GM21360 (cell line): ENCODE data around the gene ZNF860.
A peak's percentile ranks its signal among the peaks of the same experiment; 100 is the strongest.

Experiments used
- ATAC-seq: cut with Tn5 transposase; IDR thresholded peaks from one replicate; pipeline ENCODE4 v1.9.1; 2021; ENCODE audit warnings: mild to moderate bottlenecking, moderate library complexity; ENCODE audit not compliant: unreplicated experiment

The ZNF860 gene

DNA sequence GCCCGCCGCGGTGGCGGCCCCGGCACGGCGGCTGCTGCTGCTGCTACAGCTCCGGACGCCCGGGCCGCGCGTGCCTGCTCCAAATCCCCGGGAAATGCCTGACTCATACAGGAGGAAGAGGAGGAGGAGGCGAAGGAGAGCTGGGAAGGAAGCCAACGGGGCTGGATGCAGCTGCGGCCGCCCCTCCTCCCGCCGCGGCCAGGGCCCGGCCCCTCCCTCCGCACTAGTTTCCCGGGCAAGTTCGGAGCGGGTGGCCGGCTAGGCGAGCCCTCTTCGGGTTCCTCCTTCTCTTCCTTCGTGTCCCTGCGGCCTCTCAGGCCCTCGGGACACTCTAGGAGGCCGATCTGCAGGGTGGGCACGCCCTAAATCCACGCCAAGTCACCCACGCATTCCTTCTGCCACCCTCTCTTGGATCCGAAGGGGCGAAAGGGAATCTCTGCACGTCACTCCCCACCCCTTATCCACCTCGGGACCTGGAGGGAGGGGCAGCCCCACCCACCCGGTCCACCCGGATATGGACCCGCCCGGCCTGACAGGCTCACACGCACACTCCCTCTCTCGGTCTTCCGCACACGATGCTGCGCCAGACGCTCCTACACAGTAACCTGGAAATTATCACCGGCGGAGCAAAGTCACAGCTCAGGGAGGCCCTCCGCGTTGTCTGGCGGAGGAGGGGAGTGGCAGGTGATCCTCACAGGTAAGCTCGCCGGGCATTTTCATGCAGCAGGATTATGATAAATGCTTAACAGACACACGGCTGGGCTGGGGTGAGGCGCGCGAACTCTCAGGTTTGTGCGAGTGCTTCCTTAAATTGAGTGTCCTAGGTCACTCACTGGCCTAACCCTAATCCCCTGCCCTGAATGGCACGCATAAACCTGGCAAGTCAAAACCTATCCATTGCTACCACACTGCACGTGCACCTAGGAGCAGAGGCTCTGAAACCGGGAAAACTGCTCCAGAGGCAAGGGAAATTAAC, at the start of gene ZNF860, which contains the start of gene OSBPL10:
ZNF860 (plus strand) TSS at position 545 of the 976 bp plus-strand sequence. CDS start 7,330 bp downstream, outside the sequence.
OSBPL10 (minus strand) TSS at position 57 of the 976 bp plus-strand sequence. CDS start 83 bp downstream, outside the sequence.
- ATAC-seq = no peak

DNA sequence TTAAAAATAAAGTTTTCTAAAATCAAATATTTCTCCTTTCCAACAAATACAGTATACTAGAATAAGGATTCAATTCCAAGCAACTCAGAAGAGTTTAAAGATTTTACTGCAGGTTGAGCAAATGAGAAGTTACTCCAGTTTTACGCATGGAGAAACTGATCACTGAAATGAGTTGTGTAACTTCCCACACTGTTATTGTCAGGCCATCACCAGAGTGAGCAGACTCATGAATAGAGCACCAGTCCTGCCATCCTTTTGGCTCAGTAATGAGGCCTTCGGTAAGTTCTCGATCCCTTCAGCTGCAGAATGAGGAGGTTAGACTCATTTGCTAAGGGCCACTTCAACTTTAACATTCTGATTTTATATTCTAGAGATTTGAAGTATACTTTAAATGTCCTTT, 48.6 kb upstream of the ZNF860 start:
- no peak for ATAC-seq

DNA sequence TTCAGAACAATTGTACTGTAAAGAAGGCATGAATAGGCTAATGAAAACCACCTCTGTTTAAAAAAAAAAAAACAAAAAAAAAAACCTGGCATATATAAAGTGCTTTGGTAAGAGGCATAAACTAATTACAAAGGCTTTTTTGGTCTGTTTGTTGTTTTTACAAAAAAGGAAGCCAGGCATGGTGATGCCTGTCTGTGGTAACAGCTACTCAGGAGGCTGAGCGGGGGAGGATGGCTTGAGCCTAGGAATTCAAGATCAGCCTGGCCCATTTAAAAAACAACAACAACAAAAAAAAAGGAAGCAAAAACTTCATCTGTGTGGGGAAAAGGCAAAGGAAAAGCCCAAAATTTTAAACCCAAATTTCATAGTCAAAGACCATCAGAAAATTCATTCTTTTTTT, 47.5 kb upstream of the ZNF860 start:
- no peak for ATAC-seq

DNA sequence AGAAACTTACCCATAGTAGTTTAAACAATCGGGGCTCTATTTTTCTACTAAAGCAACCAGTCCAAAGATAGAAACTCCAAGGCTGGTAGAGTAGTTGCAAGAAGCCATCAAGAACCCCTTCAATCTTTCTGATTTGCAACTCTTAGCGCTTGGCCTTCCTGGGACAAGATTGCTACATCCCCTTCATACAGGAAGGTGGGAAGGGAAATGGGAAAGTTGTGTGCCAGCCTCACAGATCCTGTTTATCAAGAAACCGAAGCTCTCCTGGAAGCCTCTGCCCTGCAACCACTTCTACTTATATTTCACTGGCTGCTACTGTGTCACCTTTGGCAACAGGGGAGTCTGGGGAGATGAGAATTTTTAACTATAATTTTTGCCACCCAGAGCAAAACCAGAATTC, 46.7 kb upstream of the ZNF860 start:
- no peak for ATAC-seq

DNA sequence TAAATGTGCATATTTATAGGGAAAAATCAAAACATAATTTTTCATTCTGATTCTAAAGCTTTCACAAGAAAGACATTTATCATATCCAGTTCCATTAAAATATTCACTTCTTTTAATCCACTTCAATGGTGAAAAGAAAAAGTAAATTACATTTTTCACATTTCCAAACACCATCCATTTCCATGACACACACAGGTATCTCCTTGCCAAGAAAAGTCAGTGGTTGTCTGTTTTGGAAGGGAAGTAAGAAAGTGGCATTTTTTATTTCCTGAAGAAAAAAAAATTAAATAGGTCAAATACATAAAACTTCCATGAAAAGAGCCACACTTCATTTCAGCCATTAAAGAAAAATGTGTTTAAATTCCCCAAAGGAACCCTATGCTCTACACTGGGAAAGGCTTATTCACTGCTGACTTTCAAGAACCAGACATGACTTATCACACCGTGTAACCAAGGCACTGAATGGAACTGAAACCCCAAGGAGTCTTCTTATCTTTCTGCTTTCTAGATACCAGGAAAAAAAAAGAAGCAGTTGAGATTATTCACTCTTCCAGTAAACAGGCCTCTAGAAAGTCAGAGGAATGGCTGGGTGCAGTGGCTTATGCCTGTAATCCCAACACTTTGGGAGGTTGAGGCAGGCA, 45.0 kb upstream of the ZNF860 start:
- ATAC-seq = no peak

DNA sequence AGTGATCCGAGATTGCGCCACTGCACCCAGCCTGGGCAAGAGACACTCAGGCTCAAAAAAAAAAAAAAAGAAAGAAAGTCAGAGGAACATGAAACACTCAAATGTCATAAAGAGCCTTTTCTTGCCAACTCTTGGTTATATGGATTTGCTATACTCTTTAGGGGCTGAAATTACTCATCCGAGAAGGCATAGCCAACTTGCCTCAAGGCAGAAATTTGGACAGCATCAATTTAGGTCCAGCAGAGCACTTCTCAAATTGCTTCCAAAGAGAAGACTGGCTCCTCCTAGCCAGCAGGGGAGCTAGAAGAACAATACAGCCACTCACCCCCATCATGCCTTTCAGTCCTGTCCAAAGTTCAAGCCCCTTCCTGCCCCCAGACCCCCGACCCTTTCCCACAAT, 44.3 kb upstream of the ZNF860 start:
- no peak for ATAC-seq

DNA sequence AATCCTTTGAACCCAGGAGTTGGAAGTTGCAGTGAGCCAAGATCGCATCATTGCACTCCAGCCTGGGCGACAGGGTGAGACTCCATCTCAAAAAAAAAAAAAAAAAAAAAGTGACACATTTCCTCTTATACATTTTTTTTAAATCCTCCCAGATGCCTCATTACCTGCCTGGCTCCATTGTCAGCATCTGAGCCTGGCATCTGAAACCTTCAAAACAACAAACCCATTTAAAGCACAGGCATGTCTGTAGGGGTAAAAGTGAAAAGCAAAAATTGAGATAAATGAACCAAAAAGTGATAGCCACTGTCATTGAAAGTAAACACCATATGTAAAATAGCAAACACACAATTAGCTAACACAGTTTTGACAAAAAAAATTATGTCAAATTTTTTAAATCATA, 39.1 kb upstream of the ZNF860 start:
- ATAC-seq = no peak

DNA sequence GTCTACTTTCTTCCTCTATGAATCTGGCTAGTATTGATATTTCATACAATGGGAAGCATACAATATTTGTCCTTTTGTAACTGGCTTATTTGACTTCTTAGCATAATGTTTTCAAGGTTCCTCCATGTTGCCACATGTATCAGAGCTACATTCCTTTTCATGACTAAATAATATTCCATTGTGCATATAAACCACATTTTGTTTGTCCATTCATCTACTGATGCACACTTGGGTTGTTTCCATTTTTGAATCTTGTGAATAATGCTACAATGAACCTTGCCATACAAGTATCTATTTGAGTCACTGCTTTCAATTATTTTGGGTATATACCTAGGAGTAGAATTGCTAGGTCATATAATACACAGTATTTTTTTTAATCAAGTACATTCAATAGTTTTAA, 38.5 kb upstream of the ZNF860 start:
- no peak for ATAC-seq

DNA sequence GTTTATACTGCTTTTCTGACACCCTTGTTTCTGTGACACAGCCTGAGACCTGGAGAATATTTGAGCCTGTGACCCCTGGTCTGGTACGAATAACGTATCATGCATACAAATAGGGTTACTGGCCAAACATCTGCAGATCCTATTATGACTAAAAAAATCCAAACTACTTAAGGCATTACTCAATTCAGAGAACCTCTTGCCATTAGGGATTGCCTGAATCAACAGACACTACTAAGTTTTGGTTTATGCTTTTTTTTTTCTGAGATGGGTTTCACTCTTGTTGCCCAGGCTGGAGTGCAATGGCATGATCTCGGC, 35.9 kb upstream of the ZNF860 start:
- ATAC-seq = no peak

DNA sequence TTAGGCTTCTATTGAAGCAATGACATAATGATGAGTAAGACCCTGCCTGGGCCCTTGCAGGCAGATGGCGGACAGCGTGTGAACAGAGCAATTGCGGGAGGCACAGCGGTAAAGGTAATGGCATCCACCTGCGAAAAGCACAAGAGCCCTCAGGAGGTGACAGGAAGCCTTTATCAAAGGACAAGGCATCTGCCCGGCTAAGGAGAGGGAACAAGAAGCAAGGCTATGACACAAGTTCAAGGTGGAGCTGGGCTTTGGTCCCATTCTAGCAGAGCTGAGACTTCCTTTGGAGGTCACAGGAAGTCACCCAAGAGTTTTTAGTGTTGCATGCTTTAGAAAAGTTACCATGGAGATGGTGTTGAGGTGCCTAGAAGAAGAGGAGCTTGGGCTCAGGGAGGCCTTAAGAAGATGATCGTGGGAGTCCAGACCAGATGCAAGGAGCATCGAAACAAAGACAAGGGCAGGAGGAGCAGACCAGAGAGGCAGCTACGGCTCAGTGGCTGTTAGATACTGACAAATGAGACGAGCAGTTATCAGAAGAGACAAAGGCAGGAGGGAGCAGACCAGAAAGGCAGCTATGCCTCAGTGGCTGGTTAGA, 35.0 kb upstream of the ZNF860 start:
- peak; percentile 65 for ATAC-seq

DNA sequence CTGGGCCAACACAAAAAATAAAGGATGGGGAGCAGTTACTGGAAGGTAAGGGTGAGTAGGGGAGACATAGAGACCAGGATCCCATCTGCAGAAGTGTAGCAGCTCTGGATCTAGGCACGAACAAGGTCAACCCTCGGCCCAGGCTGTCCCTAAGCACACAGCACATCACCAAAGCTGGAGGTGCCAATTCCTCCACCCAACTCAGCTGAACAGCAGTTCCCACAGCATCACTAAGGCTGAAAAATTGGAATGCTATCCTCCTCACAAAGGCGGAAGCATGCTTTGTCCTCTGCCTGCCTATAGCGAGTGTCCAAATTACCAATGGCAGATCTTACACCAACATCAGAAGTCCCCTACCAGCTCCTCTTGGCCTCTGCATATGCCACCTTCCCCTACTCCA, 34.4 kb upstream of the ZNF860 start:
- no peak for ATAC-seq

DNA sequence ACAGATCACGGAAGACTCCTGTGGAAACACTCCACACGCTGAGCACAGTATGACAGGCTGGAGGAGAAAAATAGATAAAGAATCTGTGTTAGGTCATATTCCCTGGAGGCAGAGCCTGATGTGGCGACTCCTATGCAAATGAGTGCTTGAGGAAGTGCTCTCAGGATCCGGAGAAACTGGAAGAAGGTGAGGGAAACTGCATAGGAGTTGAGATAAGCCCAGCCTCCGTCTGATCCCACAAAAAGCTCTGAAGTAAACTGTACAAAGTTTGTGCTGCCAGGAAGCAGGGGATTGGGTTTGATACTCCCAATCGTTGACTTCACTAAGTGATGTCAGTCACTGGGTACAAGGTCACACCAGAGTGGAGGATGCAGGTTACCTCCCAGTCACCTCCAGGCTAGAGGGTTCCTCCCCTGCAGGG, 33.9 kb upstream of the ZNF860 start:
- ATAC-seq = no peak

DNA sequence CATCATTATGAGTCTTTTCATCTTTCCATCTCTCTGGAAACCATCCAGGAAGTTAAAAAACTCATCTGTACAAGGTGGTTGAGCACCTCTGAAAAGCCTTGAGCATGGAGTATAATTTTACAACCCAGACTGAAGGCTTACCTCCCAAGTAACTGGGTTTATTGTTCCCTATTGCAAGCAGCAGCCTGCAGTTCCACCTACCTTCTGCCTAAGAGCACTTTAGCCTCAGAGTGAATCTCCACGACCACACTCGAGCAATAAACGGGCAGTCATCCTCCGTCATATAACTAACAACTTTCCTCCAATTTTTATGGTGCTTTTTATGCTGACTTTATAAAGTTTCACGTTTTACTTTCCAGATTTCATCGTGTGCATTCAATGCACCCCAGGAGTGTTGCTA, 33.3 kb upstream of the ZNF860 start:
- no peak for ATAC-seq

DNA sequence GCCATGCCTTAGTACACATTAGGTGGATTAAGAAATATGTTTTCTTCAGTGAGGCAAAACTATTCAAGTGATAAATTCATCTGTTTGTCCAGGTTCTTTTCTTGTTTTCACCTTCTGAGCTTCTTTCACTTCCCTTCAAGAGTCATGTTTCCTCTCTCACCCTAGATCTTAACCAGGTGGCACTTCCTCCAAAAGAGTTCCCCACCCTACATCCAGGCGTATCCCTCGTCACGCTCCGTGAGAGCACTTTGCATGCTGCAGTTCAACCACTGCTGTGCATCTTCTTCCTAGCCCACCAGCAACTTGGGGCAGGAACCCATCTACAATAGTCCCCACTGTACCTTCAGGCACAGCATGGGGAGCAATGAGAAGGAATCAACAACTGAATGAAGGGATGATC, 29.3 kb upstream of the ZNF860 start:
- ATAC-seq = peak; percentile 84

DNA sequence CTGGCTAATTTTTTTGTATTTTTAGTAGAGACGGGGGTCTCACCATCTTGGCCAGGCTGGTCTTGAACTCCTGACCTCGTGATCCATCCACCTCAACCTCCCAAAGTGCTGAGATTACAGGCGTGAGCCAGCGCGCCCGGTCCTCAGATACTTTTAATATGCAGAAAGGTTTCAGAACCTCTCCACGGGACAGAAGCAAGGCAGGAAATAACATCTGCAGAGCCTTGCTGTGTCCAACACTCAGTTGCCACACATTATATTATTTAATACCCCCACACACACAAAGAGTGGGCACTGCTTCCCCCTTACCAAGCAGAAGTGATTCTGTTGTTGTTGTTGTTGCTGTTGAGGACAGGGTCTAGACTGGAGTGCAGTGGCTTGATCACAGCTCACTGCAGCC, 28.5 kb upstream of the ZNF860 start:
- no peak for ATAC-seq

DNA sequence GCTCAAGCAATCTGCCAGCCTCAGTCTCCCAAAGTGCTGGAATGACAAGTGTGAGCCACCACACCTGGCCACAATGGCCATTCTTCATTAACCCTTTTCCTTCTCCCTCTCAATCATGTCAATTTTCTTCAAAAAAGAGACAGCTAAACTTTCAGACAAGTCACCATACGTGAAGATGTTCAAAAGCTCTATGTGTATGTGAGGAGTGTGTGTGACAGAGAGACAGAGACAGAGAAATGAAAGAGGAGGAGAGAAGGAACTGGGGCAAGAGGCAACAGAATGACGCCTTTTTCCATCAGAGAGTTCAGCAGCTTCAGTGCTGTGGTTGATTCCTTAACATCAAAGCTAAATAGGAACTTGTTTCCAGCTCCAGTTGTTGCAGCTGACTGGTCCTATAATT, 27.9 kb upstream of the ZNF860 start:
- no peak for ATAC-seq

DNA sequence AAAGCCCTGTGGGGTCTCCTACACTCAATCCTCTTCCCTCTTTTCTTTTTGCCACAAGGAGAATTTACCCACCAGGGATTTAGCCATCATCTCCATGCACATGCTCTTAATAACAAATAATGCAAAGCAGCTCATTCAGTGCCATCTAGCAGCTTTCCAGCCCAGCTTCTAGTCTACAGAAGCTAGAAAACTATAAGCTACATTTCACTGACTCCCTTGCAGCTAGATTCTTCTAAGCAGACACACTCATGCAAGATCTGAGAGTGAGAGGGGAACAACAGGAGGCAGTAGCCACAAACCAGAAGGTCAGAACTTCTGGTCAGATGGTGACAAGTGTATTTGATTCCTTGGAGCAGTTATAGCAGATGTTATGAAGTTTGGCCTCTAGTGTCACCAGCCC, 26.0 kb upstream of the ZNF860 start:
- ATAC-seq = no peak

DNA sequence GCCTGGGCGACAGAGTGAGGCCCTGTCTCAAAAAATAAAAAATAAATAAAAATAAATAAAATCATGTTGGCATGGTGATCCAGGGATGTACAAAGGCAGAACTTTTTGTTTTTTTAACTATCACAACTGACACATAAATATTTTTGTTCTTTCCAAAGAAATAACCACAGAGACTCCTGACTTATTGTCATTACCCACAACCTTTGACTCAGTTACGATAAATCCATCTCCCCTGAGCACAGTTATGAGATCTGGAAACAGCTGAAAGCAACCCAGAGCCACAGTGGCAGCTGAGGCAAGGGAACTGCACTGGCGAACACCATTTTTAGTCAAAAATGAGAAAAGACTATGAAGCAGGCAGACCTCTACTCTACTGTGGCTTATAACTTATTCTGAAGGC, 24.4 kb upstream of the ZNF860 start:
- no peak for ATAC-seq

DNA sequence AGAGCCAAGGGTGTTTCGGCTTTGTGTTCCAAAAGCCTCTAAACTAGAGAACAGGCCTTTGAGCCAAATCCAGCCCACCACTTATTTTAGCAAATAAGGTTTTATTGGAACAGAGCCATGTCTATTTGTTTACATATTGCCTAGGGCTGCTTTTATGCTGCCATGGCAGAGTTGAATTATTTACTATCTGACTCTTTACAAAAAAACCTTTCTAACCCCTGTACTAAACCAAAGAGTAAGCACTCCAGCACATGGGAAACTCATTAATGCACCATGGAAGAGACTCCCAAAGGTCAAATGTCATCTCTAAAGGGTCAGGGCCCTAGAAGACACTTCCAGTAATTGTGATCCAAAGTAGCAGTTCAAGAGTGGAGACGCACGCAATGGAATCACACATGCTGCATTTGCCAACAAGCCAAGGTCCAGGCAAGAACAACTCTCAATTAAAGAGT, 22.8 kb upstream of the ZNF860 start:
- ATAC-seq = no peak

DNA sequence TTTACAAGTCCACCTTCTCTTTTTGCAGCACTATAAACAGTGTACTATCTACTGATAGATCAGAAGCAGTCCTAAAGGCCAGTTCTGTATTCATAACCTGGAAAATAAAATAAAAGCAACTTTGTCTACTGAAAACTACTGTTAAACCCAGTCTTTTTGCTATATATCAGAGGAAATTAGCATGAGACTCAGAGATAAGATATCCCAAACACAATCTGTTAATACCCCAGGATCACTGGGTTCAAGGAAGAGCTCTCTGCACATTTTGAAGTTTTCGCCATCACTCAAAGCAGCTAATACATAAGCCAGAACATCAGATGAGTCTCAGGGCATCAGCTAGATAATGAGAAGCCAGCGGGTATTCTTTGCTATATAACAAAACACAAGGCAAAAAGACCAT, 22.3 kb upstream of the ZNF860 start:
- no peak for ATAC-seq

DNA sequence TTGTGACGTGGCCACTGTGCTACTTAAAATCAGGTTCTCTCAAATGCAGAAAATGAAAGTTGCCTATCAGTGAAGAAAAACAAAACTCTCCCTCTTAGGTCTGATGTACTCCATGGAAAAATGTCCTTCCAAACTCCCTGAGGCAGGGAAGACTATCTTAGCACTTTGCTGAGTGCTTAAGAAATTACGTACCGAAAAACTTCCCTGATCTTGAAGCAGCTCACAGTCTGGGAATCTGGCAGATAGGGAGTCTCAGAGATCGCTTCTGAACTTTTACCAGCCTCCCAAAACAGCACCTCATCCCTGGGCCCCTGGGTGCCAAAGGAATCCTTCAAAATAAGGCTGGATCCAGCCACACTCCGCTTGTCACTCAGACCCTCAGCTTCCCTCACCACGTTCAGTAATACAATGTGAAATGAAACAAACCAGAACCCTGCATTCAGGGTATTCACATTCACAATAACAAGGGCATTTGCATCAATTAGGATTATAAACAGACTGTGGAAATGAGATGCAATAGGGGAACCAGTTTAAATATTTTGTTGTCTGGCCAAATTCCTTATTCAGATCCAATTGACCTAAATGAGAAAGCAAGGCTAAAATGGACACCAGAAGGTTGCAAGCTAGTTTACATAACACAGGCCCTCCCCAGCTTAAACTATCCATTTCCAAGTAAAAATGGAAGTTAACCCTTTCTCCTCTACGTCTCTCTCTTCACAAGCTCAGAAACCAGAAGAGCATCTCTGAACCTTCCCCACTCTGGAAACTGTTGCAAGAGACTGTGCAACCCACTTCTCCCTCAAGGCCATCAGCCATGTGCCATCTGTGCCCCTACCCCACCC, 21.4 kb upstream of the ZNF860 start:
- ATAC-seq = no peak
